ENCODE measurements around the gene PDE8A. TPM values are rescaled to one million over a fixed set of nuclear protein-coding genes. Genes with fewer than 3 reads are reported as not detected.

PDE8A gene
- total and polyA plus RNA-seq, 2 experiments from 2014 or later: 5.6 to 7.5 TPM

DNA sequence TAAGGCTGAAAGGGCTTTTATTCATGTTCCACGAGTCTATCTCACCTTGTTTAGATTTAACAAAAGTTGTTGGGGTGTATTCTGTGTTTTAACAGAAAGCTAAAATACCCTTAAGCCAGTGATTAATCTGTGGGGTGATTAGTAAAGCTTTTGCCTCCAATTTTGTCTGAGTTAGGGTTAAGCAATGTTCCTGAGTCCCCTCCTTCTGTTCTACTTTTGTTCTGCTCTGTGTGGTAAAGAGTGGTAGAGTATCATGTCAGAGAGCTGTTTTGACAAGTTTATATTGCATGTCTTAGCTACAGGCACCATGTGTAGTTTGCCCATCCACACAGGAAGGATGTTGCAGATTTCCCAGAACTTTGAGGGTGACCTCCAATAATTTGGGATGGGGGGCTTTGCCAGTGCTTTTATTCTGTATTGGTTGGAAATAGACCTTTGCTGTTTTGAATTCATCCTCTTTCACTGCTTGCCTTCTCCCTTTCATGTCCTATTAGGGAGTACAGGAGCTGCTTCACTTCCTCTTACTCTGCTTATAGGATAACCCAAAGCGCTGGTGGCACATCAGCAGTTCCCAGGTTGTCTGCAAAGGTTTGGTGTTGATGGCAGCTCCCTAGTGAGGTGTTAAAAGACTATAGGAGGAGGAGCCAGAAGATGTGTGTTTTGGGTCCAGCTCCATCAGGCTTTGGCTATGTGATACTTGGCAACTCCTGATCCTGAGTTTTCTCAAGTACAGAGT, 7.4 kb downstream of the PDE8A start (continued):
- TF ChIP-seq, protein P1, sequence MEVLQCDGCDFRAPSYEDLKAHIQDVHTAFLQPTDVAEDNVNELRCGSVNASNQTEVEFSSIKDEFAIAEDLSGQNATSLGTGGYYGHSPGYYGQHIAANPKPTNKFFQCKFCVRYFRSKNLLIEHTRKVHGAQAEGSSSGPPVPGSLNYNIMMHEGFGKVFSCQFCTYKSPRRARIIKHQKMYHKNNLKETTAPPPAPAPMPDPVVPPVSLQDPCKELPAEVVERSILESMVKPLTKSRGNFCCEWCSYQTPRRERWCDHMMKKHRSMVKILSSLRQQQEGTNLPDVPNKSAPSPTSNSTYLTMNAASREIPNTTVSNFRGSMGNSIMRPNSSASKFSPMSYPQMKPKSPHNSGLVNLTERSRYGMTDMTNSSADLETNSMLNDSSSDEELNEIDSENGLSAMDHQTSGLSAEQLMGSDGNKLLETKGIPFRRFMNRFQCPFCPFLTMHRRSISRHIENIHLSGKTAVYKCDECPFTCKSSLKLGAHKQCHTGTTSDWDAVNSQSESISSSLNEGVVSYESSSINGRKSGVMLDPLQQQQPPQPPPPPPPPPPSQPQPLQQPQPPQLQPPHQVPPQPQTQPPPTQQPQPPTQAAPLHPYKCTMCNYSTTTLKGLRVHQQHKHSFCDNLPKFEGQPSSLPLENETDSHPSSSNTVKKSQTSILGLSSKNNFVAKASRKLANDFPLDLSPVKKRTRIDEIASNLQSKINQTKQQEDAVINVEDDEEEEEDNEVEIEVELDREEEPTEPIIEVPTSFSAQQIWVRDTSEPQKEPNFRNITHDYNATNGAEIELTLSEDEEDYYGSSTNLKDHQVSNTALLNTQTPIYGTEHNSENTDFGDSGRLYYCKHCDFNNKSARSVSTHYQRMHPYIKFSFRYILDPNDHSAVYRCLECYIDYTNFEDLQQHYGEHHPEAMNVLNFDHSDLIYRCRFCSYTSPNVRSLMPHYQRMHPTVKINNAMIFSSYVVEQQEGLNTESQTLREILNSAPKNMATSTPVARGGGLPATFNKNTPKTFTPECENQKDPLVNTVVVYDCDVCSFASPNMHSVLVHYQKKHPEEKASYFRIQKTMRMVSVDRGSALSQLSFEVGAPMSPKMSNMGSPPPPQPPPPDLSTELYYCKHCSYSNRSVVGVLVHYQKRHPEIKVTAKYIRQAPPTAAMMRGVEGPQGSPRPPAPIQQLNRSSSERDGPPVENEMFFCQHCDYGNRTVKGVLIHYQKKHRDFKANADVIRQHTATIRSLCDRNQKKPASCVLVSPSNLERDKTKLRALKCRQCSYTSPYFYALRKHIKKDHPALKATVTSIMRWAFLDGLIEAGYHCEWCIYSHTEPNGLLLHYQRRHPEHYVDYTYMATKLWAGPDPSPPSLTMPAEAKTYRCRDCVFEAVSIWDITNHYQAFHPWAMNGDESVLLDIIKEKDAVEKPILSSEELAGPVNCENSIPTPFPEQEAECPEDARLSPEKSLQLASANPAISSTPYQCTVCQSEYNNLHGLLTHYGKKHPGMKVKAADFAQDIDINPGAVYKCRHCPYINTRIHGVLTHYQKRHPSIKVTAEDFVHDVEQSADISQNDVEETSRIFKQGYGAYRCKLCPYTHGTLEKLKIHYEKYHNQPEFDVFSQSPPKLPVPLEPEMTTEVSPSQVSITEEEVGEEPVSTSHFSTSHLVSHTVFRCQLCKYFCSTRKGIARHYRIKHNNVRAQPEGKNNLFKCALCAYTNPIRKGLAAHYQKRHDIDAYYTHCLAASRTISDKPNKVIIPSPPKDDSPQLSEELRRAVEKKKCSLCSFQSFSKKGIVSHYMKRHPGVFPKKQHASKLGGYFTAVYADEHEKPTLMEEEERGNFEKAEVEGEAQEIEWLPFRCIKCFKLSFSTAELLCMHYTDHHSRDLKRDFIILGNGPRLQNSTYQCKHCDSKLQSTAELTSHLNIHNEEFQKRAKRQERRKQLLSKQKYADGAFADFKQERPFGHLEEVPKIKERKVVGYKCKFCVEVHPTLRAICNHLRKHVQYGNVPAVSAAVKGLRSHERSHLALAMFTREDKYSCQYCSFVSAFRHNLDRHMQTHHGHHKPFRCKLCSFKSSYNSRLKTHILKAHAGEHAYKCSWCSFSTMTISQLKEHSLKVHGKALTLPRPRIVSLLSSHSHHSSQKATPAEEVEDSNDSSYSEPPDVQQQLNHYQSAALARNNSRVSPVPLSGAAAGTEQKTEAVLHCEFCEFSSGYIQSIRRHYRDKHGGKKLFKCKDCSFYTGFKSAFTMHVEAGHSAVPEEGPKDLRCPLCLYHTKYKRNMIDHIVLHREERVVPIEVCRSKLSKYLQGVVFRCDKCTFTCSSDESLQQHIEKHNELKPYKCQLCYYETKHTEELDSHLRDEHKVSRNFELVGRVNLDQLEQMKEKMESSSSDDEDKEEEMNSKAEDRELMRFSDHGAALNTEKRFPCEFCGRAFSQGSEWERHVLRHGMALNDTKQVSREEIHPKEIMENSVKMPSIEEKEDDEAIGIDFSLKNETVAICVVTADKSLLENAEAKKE (CRISPR knock-in tag; IDR thresholded peaks at IDR 0.05): no peak
- TF ChIP-seq JUNB (IDR thresholded peaks at IDR 0.05; ENCODE audit: unreplicated experiment): no peak
- no peak for TF ChIP-seq CREB1 (CRISPR knock-in tag; IDR thresholded peaks at IDR 0.05; ENCODE audit: low read depth)
- TF ChIP-seq, protein P2, sequence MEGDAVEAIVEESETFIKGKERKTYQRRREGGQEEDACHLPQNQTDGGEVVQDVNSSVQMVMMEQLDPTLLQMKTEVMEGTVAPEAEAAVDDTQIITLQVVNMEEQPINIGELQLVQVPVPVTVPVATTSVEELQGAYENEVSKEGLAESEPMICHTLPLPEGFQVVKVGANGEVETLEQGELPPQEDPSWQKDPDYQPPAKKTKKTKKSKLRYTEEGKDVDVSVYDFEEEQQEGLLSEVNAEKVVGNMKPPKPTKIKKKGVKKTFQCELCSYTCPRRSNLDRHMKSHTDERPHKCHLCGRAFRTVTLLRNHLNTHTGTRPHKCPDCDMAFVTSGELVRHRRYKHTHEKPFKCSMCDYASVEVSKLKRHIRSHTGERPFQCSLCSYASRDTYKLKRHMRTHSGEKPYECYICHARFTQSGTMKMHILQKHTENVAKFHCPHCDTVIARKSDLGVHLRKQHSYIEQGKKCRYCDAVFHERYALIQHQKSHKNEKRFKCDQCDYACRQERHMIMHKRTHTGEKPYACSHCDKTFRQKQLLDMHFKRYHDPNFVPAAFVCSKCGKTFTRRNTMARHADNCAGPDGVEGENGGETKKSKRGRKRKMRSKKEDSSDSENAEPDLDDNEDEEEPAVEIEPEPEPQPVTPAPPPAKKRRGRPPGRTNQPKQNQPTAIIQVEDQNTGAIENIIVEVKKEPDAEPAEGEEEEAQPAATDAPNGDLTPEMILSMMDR (conservative IDR thresholded peaks at IDR 0.05; ENCODE audit: low read depth in 2 of 2): no peak
- TF ChIP-seq ZNF331 (CRISPR knock-in tag; IDR thresholded peaks at IDR 0.05; ENCODE audit: low read depth): no peak
- TF ChIP-seq POLR2AphosphoS5 (IDR thresholded peaks at IDR 0.05; ENCODE audit: low read depth): no peak
- TF ChIP-seq, protein P3, sequence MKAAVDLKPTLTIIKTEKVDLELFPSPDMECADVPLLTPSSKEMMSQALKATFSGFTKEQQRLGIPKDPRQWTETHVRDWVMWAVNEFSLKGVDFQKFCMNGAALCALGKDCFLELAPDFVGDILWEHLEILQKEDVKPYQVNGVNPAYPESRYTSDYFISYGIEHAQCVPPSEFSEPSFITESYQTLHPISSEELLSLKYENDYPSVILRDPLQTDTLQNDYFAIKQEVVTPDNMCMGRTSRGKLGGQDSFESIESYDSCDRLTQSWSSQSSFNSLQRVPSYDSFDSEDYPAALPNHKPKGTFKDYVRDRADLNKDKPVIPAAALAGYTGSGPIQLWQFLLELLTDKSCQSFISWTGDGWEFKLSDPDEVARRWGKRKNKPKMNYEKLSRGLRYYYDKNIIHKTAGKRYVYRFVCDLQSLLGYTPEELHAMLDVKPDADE (IDR thresholded peaks at IDR 0.05): no peak
- TF ChIP-seq NANOG (IDR thresholded peaks at IDR 0.05; ENCODE audit: borderline replicate concordance): no peak
